Measurements from ENCODE around the gene HINFP. TPM values are rescaled to one million over a fixed set of nuclear protein-coding genes. Genes with fewer than 3 reads are reported as not detected.

Gene HINFP
- total and polyA plus RNA-seq, 9 of the 15 experiments (the other 6 are each of a cell fraction or from before 2014, with no cell fraction given) = 13.8 to 34.1 (median 22.5) TPM

GRCh38 chr11:119106564-119107537 lies 14.5 kb upstream of the HINFP start, which contains the start of gene C2CD2L (continued):
- TF ChIP-seq SREBF1 (IDR thresholded peaks at IDR 0.05; ENCODE audit: borderline replicate concordance, low read depth, low read length) (no peak), HOXB6 (CRISPR knock-in tag; IDR thresholded peaks at IDR 0.05; ENCODE audit: borderline replicate concordance) (no peak), GABPB1 (CRISPR knock-in tag; IDR thresholded peaks at IDR 0.05) (peak; percentile 66), ZNF140 (CRISPR knock-in tag; IDR thresholded peaks at IDR 0.05) (no peak), ZNF785 (CRISPR knock-in tag; IDR thresholded peaks at IDR 0.05) (no peak), ETS2 (tag; IDR thresholded peaks at IDR 0.05; ENCODE audit: borderline replicate concordance, poor library complexity, severe bottlenecking) (no peak), LARP7 (IDR thresholded peaks at IDR 0.05) (no peak), POLR2H (tag; IDR thresholded peaks at IDR 0.05; ENCODE audit: low read depth) (peak; percentile 82), HDAC2 (IDR thresholded peaks at IDR 0.05) (peak; percentile 81), CHAMP1 (IDR thresholded peaks at IDR 0.05) (no peak), SMARCA4 (IDR thresholded peaks at IDR 0.05) (peak; percentile 50; the same call in 1 of the 2 replicates), NR1H2 (CRISPR knock-in tag; IDR thresholded peaks at IDR 0.05) (no peak), TOE1 (IDR thresholded peaks at IDR 0.05; ENCODE audit: borderline replicate concordance) (peak; percentile 65; the same call in 1 of the 2 replicates), TOE1 (CRISPR knock-in tag; IDR thresholded peaks at IDR 0.05; ENCODE audit: borderline replicate concordance, low read depth) (no peak), MNT (conservative IDR thresholded peaks at IDR 0.05) (peak; percentile 72 to 81), SIX5 (IDR thresholded peaks at IDR 0.05; ENCODE audit: borderline replicate concordance in 1 of 2, insufficient read depth in 1 of 2, low read depth in 1 of 2, low read length in 2 of 2) (no peak), ZNF41 (CRISPR knock-in tag; conservative IDR thresholded peaks at IDR 0.05) (no peak), MAFG (tag; conservative IDR thresholded peaks at IDR 0.05) (no peak)
- TF ChIP-seq, protein P1, sequence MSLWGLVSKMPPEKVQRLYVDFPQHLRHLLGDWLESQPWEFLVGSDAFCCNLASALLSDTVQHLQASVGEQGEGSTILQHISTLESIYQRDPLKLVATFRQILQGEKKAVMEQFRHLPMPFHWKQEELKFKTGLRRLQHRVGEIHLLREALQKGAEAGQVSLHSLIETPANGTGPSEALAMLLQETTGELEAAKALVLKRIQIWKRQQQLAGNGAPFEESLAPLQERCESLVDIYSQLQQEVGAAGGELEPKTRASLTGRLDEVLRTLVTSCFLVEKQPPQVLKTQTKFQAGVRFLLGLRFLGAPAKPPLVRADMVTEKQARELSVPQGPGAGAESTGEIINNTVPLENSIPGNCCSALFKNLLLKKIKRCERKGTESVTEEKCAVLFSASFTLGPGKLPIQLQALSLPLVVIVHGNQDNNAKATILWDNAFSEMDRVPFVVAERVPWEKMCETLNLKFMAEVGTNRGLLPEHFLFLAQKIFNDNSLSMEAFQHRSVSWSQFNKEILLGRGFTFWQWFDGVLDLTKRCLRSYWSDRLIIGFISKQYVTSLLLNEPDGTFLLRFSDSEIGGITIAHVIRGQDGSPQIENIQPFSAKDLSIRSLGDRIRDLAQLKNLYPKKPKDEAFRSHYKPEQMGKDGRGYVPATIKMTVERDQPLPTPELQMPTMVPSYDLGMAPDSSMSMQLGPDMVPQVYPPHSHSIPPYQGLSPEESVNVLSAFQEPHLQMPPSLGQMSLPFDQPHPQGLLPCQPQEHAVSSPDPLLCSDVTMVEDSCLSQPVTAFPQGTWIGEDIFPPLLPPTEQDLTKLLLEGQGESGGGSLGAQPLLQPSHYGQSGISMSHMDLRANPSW (CRISPR knock-in tag; IDR thresholded peaks at IDR 0.05) = no peak
- TF ChIP-seq, protein P2, sequence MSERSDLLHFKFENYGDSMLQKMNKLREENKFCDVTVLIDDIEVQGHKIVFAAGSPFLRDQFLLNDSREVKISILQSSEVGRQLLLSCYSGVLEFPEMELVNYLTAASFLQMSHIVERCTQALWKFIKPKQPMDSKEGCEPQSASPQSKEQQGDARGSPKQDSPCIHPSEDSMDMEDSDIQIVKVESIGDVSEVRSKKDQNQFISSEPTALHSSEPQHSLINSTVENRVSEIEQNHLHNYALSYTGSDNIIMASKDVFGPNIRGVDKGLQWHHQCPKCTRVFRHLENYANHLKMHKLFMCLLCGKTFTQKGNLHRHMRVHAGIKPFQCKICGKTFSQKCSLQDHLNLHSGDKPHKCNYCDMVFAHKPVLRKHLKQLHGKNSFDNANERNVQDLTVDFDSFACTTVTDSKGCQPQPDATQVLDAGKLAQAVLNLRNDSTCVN (CRISPR knock-in tag; IDR thresholded peaks at IDR 0.05) = no peak
